Measurements from ENCODE around the gene LATS1. TPM values are rescaled to one million over a fixed set of nuclear protein-coding genes. Genes with fewer than 3 reads are reported as not detected.

The LATS1 gene
- total and polyA plus RNA-seq, 10 of the 15 experiments (the other 5 are each of a cell fraction or from before 2014, with no cell fraction given), result 2.1 to 15.6 (median 11.0) TPM

DNA sequence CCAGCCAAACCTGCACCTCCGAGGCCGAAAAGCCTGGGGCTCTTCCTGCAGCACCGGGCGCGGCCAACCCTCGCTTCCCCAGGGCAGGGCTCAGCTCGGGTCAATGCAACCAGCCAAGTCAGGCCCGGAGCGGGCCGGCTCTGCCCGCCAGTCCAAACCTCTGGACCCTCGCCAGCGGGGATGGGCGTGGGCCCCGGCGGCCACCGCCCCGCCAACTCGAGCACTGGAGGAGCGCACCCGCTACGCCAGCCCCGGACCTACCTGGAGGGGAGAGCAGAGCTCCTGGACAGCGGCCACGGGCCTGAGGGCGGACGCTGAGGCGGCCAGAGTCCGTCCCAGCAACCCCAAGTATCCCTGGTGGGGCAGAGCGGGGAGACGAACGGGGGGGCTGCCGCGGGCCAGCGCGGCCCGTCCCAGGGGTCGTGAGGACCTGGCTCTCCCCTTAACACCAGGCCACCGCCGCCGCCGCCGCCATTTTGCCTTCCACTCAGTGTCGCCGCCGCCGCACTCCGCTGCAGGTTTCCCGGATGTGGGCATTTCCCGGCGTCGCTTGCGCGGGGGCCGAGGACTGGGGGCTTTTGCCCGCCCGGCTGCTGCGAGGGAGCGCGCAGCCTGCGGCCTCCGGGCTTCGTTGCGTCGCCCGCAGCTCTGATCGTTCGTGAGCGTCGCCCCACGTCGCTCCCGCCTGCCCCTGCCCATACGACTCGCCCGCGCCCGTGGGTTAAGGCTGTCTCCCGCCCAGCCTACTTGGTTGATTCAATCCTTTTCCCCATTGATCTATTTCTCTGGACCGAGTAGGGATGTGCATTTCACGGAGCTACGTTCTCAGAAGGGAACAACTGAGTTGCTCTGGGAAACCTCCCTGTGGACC is at the start of gene LATS1 (continued):
- TF ChIP-seq NFYA (IDR thresholded peaks at IDR 0.05; ENCODE audit: borderline replicate concordance, low read depth, low read length) (no peak), POLR2AphosphoS2 (IDR thresholded peaks at IDR 0.05; ENCODE audit: low read depth, low read length) (0 out of 2 replicates have a peak, but pooled peaks have one; percentile 87), JUNB (IDR thresholded peaks at IDR 0.05) (no peak), ZNF384 (IDR thresholded peaks at IDR 0.05; ENCODE audit: borderline replicate concordance, low read depth, low read length) (no peak), KLF5 (IDR thresholded peaks at IDR 0.05; ENCODE audit: partially characterized antibody) (no peak), PML (IDR thresholded peaks at IDR 0.05; ENCODE audit: low read length) (peak; percentile 93), REST (IDR thresholded peaks at IDR 0.05; ENCODE audit: low read depth, low read length) (peak; percentile 12), BACH1 (IDR thresholded peaks at IDR 0.05; ENCODE audit: borderline replicate concordance) (peak; percentile 92; the same call in 1 of the 2 replicates), EGR1 (IDR thresholded peaks at IDR 0.05; ENCODE audit: borderline replicate concordance in 1 of 2, low read depth in 2 of 2, low read length in 2 of 2) (peak in 1 of 2 experiments; percentile 67; a peak in 1 of 3 replicates), HCFC1 (IDR thresholded peaks at IDR 0.05; ENCODE audit: low read length) (peak; percentile 68), NFIC (IDR thresholded peaks at IDR 0.05; ENCODE audit: low read depth, low read length) (no peak)
- TF ChIP-seq, protein P1, sequence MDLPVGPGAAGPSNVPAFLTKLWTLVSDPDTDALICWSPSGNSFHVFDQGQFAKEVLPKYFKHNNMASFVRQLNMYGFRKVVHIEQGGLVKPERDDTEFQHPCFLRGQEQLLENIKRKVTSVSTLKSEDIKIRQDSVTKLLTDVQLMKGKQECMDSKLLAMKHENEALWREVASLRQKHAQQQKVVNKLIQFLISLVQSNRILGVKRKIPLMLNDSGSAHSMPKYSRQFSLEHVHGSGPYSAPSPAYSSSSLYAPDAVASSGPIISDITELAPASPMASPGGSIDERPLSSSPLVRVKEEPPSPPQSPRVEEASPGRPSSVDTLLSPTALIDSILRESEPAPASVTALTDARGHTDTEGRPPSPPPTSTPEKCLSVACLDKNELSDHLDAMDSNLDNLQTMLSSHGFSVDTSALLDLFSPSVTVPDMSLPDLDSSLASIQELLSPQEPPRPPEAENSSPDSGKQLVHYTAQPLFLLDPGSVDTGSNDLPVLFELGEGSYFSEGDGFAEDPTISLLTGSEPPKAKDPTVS (IDR thresholded peaks at IDR 0.05; ENCODE audit: low read depth, low read length), result no peak
- TF ChIP-seq, protein P2, sequence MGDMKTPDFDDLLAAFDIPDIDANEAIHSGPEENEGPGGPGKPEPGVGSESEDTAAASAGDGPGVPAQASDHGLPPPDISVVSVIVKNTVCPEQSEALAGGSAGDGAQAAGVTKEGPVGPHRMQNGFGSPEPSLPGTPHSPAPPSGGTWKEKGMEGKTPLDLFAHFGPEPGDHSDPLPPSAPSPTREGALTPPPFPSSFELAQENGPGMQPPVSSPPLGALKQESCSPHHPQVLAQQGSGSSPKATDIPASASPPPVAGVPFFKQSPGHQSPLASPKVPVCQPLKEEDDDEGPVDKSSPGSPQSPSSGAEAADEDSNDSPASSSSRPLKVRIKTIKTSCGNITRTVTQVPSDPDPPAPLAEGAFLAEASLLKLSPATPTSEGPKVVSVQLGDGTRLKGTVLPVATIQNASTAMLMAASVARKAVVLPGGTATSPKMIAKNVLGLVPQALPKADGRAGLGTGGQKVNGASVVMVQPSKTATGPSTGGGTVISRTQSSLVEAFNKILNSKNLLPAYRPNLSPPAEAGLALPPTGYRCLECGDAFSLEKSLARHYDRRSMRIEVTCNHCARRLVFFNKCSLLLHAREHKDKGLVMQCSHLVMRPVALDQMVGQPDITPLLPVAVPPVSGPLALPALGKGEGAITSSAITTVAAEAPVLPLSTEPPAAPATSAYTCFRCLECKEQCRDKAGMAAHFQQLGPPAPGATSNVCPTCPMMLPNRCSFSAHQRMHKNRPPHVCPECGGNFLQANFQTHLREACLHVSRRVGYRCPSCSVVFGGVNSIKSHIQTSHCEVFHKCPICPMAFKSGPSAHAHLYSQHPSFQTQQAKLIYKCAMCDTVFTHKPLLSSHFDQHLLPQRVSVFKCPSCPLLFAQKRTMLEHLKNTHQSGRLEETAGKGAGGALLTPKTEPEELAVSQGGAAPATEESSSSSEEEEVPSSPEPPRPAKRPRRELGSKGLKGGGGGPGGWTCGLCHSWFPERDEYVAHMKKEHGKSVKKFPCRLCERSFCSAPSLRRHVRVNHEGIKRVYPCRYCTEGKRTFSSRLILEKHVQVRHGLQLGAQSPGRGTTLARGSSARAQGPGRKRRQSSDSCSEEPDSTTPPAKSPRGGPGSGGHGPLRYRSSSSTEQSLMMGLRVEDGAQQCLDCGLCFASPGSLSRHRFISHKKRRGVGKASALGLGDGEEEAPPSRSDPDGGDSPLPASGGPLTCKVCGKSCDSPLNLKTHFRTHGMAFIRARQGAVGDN (IDR thresholded peaks at IDR 0.05), result peak; percentile 95
- TF ChIP-seq, protein P3, sequence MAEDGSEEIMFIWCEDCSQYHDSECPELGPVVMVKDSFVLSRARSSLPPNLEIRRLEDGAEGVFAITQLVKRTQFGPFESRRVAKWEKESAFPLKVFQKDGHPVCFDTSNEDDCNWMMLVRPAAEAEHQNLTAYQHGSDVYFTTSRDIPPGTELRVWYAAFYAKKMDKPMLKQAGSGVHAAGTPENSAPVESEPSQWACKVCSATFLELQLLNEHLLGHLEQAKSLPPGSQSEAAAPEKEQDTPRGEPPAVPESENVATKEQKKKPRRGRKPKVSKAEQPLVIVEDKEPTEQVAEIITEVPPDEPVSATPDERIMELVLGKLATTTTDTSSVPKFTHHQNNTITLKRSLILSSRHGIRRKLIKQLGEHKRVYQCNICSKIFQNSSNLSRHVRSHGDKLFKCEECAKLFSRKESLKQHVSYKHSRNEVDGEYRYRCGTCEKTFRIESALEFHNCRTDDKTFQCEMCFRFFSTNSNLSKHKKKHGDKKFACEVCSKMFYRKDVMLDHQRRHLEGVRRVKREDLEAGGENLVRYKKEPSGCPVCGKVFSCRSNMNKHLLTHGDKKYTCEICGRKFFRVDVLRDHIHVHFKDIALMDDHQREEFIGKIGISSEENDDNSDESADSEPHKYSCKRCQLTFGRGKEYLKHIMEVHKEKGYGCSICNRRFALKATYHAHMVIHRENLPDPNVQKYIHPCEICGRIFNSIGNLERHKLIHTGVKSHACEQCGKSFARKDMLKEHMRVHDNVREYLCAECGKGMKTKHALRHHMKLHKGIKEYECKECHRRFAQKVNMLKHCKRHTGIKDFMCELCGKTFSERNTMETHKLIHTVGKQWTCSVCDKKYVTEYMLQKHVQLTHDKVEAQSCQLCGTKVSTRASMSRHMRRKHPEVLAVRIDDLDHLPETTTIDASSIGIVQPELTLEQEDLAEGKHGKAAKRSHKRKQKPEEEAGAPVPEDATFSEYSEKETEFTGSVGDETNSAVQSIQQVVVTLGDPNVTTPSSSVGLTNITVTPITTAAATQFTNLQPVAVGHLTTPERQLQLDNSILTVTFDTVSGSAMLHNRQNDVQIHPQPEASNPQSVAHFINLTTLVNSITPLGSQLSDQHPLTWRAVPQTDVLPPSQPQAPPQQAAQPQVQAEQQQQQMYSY (CRISPR knock-in tag; IDR thresholded peaks at IDR 0.05), result no peak
- TF ChIP-seq, protein P4, sequence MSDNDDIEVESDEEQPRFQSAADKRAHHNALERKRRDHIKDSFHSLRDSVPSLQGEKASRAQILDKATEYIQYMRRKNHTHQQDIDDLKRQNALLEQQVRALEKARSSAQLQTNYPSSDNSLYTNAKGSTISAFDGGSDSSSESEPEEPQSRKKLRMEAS (IDR thresholded peaks at IDR 0.05; ENCODE audit: low read depth, low read length), result peak; percentile 9; the same call in 1 of the 2 replicates

All from GM12878 (cell line).